ENCODE results near the gene NHLRC2. TPM values are rescaled to one million over a fixed set of nuclear protein-coding genes. Genes with fewer than 3 reads are reported as not detected.
"Not testable (repeated sequence)": the region's sequence is repeated elsewhere in the genome, so short reads cannot be mapped to it uniquely, and the experiment has no call there.

NHLRC2 gene
- total and polyA plus RNA-seq, 2 experiments from 2014 or later: 15.5 to 28.1 TPM

DNA sequence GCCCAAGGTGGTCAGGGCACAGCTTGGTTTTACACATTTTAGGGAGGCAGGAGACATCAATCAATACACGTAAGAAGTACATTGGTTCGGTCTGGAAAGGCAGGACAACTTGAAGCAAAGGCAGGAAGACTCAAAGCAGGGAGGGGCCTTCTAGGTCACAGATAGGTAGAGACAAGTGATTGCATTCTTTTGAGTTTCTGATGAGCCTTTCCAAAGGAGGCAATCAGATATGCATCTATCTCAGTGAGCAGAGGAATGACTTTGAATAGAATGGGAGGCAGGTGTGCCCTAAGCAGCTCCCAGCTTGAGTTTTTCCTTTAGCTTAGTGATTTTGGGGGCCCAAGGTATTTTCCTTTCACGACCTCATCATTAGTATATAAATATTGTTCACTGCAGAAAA is 33.2 kb upstream of the NHLRC2 start:
- not testable (repeated sequence) for H3K27ac ChIP-seq (ENCODE audit: low read depth); H3K36me3 Mint-ChIP-seq (ENCODE audit: low read depth); H4K20me1 ChIP-seq (replicated peaks; ENCODE audit: insufficient read depth); H3K9me2 ChIP-seq (ENCODE audit: insufficient read depth); H3K27me3 Mint-ChIP-seq (ENCODE audit: insufficient read depth, low read depth, poor library complexity); H3K79me2 ChIP-seq (replicated peaks; ENCODE audit: insufficient read depth); H3K9me3 Mint-ChIP-seq; H3K36me3 ChIP-seq (ENCODE audit: insufficient read depth); H3F3A ChIP-seq (replicated peaks; ENCODE audit: low read depth); H3K27me3 ChIP-seq (ENCODE audit: insufficient read depth)
- Histone ChIP-seq H2AFZ (0 out of 2 replicates have a peak overlapping the region, but pooled peaks have one; percentile 4), H3K4me3 (peak overlapping the region; percentile 13; the same call in 1 of the 2 replicates), H3K4me2 (peak overlapping the region; percentile 55), H3K4me1 (ENCODE audit: insufficient read depth) (peaks cover 24% of the 10 kb centered on the region)
- H3K4me1 Mint-ChIP-seq: peaks cover 25% of the 10 kb centered on the region
- ATAC-seq: peak; percentile 74
- H3K27ac Mint-ChIP-seq: peak overlapping the region; percentile 82
- peak overlapping the region; percentile 43; the same call in 2 of the 3 replicates for H3K4me3 Mint-ChIP-seq
- peak; percentile 62 for TF ChIP-seq NANOG (IDR thresholded peaks at IDR 0.05; ENCODE audit: borderline replicate concordance)
- DNase-seq (ENCODE audit: low spot score): peak; percentile 25

GRCh38 chr10:113822174-113822573 is 32.3 kb upstream of the NHLRC2 start:
- Histone ChIP-seq H3K27ac (ENCODE audit: low read depth) (no peak overlapping the region), H3K9me2 (ENCODE audit: insufficient read depth) (no peaks in the 10 kb centered on the region), H3K27me3 (ENCODE audit: insufficient read depth) (no peaks in the 10 kb centered on the region), H3K36me3 (ENCODE audit: insufficient read depth) (no peaks in the 10 kb centered on the region), H3F3A (replicated peaks; ENCODE audit: low read depth) (no peaks in the 10 kb centered on the region), H3K4me3 (no peak overlapping the region), H3K79me2 (replicated peaks; ENCODE audit: insufficient read depth) (no peaks in the 10 kb centered on the region), H3K4me2 (peak overlapping the region; percentile 55), H4K20me1 (replicated peaks; ENCODE audit: insufficient read depth) (no peaks in the 10 kb centered on the region), H3K4me1 (ENCODE audit: insufficient read depth) (peaks cover 24% of the 10 kb centered on the region), H2AFZ (no peak overlapping the region)
- Mint-ChIP-seq H3K4me3 (no peak overlapping the region), H3K9me3 (no peaks in the 10 kb centered on the region), H3K27ac (no peak overlapping the region), H3K4me1 (peaks cover 25% of the 10 kb centered on the region), H3K27me3 (ENCODE audit: insufficient read depth, low read depth, poor library complexity) (no peaks in the 10 kb centered on the region), H3K36me3 (ENCODE audit: low read depth) (no peaks in the 10 kb centered on the region)
- no peak for DNase-seq (ENCODE audit: low spot score)
- no peak for ATAC-seq
- no peak for TF ChIP-seq JUNB (IDR thresholded peaks at IDR 0.05; ENCODE audit: unreplicated experiment)
- no peak for TF ChIP-seq ZNF114 (CRISPR knock-in tag; IDR thresholded peaks at IDR 0.05)
- no peak for TF ChIP-seq CTCF (conservative IDR thresholded peaks at IDR 0.05; ENCODE audit: low read depth in 2 of 2)
- TF ChIP-seq REST (IDR thresholded peaks at IDR 0.05; ENCODE audit: unreplicated experiment): no peak
- TF ChIP-seq EZH2phosphoT487 (IDR thresholded peaks at IDR 0.05; ENCODE audit: unreplicated experiment): no peak
- TF ChIP-seq NANOG (IDR thresholded peaks at IDR 0.05; ENCODE audit: borderline replicate concordance): no peak
- TF ChIP-seq ZNF462 (CRISPR knock-in tag; IDR thresholded peaks at IDR 0.05): no peak
- TF ChIP-seq, protein P1, sequence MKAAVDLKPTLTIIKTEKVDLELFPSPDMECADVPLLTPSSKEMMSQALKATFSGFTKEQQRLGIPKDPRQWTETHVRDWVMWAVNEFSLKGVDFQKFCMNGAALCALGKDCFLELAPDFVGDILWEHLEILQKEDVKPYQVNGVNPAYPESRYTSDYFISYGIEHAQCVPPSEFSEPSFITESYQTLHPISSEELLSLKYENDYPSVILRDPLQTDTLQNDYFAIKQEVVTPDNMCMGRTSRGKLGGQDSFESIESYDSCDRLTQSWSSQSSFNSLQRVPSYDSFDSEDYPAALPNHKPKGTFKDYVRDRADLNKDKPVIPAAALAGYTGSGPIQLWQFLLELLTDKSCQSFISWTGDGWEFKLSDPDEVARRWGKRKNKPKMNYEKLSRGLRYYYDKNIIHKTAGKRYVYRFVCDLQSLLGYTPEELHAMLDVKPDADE (IDR thresholded peaks at IDR 0.05): no peak
- no peak for TF ChIP-seq POLR2AphosphoS5 (IDR thresholded peaks at IDR 0.05; ENCODE audit: low read depth)
- no peak for TF ChIP-seq EZH2 (IDR thresholded peaks at IDR 0.05; ENCODE audit: low read depth, unreplicated experiment)

All from GM23338 (cell line).